C4-2B (cell line): ENCODE results near the gene HERC5.

Experiments used
- CTCF ChIP-seq: fragments of 450-650 bp; conservative IDR thresholded peaks from 2 replicates; pipeline ENCODE4 v1.5.1; 2017; ENCODE audit warnings: mild to moderate bottlenecking
- ZFX ChIP-seq: fragments of 450-650 bp; IDR thresholded peaks from 2 replicates; pipeline ENCODE4 v1.6.1; 2017

- TF ChIP-seq CTCF (no peak), ZFX (no peak)
Measured at GRCh38 chr4:88497859-88498409, 41.0 kb downstream of the HERC5 start.
